GM12878 (cell line): ENCODE results near the gene CCDC201.
"Not testable (repeated sequence)": the region's sequence is repeated elsewhere in the genome, so short reads cannot be mapped to it uniquely, and the experiment has no call there.

Experiments used
- BHLHE40 ChIP-seq, 2 experiments: fragments of 450-650 bp in 1 of 2; IDR thresholded peaks; 2 replicates each; pipeline ENCODE4 v1.6.1; 2011 to 2017; ENCODE audit warnings: low read depth in 2 of 2, borderline replicate concordance in 1 of 2, improper control_type of control experiment in 1 of 2, low read length in 1 of 2, mild to moderate bottlenecking in 1 of 2
- BRCA1 ChIP-seq: IDR thresholded peaks from 2 replicates; pipeline ENCODE4 v1.6.1; 2011; ENCODE audit warnings: low read depth, low read length, improper control_type of control experiment
- GABPA ChIP-seq: IDR thresholded peaks from 2 replicates; pipeline ENCODE4 v1.6.1; 2014; ENCODE audit warnings: antibody characterized with exemption, low read depth, mild to moderate bottlenecking, inconsistent platforms
- NBN ChIP-seq: fragments of 450-650 bp; IDR thresholded peaks from 2 replicates; pipeline ENCODE4 v1.6.1; 2016
- POLR2A ChIP-seq: IDR thresholded peaks from 2 replicates; pipeline ENCODE4 v1.6.1; 2011; ENCODE audit warnings: low read depth, mild to moderate bottlenecking, low read length
- ZZZ3 ChIP-seq: IDR thresholded peaks from 2 replicates; pipeline ENCODE4 v1.6.1; 2011; ENCODE audit warnings: low read depth; ENCODE audit not compliant: control insufficient read depth, insufficient read length
- TF ChIP-seq, protein P1 (sequence below), 3 experiments: IDR thresholded peaks in 2 of 3; conservative IDR thresholded peaks in 1 of 3; 2 replicates each; pipeline ENCODE4 v1.5.1; 2011; ENCODE audit warnings: low read depth in 3 of 3, low read length in 3 of 3, mild to moderate bottlenecking in 3 of 3, control low read depth in 2 of 3, moderate library complexity in 2 of 3, inconsistent platforms in 1 of 3, mixed read lengths in 1 of 3; ENCODE audit not compliant: control insufficient read depth in 2 of 3, insufficient read depth in 1 of 3; ENCODE audit errors: extremely low read depth in 1 of 3

DNA sequence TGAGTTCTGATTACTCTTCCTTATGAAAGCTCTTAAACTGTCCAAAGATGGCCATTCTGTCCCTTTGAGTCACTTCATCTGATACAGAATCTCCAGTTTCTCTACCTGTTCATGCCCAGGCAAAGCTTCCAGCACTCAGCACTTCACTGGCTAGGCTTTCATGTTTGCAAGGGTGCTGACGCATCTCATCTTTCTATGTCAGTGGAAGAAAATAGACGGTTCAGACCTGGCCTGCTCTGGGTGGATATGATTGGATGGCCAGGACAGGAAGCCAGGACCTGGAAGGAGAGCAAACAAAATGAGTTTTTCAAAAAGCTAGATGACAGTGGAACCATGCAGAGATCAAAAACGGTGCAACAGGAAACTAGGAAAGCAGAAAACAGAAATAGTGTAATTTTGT is 17.2 kb downstream of the CCDC201 start:
- TF ChIP-seq NBN; BHLHE40 (IDR thresholded peaks at IDR 0.05; ENCODE audit: borderline replicate concordance in 1 of 2, low read depth in 2 of 2, low read length in 1 of 2); BRCA1; POLR2A; ZZZ3; GABPA: not testable (repeated sequence)
- TF ChIP-seq, protein P1, sequence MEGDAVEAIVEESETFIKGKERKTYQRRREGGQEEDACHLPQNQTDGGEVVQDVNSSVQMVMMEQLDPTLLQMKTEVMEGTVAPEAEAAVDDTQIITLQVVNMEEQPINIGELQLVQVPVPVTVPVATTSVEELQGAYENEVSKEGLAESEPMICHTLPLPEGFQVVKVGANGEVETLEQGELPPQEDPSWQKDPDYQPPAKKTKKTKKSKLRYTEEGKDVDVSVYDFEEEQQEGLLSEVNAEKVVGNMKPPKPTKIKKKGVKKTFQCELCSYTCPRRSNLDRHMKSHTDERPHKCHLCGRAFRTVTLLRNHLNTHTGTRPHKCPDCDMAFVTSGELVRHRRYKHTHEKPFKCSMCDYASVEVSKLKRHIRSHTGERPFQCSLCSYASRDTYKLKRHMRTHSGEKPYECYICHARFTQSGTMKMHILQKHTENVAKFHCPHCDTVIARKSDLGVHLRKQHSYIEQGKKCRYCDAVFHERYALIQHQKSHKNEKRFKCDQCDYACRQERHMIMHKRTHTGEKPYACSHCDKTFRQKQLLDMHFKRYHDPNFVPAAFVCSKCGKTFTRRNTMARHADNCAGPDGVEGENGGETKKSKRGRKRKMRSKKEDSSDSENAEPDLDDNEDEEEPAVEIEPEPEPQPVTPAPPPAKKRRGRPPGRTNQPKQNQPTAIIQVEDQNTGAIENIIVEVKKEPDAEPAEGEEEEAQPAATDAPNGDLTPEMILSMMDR (IDR thresholded peaks at IDR 0.05 in 2 of 3, conservative IDR thresholded peaks at IDR 0.05 in 1 of 3; ENCODE audit: control insufficient read depth in 2 of 3, extremely low read depth in 1 of 3, insufficient read depth in 1 of 3, low read depth in 3 of 3, low read length in 3 of 3), result not testable (repeated sequence)
